ENCODE results near the gene UBAP2.
"Not testable (repeated sequence)": the region's sequence is repeated elsewhere in the genome, so short reads cannot be mapped to it uniquely, and the experiment has no call there.

UBAP2 gene

GRCh38 chr9:33962468-33962867, 86.2 kb downstream of the UBAP2 start:
- DNase-seq, result not testable (repeated sequence)

GRCh38 chr9:33959725-33960124, 89.0 kb downstream of the UBAP2 start:
- no peak for DNase-seq

GRCh38 chr9:33956544-33956943, 92.1 kb downstream of the UBAP2 start:
- DNase-seq, result no peak

- no peak for DNase-seq
Observed at GRCh38 chr9:33952066-33952465, 96.6 kb downstream of the UBAP2 start.

GRCh38 chr9:33950371-33950770, 98.3 kb downstream of the UBAP2 start:
- DNase-seq, result no peak

GRCh38 chr9:33946779-33947535, 101.7 kb downstream of the UBAP2 start:
- no peak for DNase-seq

GRCh38 chr9:33943389-33943788, 105.3 kb downstream of the UBAP2 start:
- no peak for DNase-seq

- DNase-seq, result no peak
Observed at GRCh38 chr9:33942471-33943083, 106.1 kb downstream of the UBAP2 start.

GRCh38 chr9:33939924-33940874, 108.5 kb downstream of the UBAP2 start:
- no peak for DNase-seq

GRCh38 chr9:33934188-33934878, 114.4 kb downstream of the UBAP2 start:
- DNase-seq, result no peak

GRCh38 chr9:33932078-33932807, 116.4 kb downstream of the UBAP2 start:
- DNase-seq, result no peak

- no peak for DNase-seq
Observed at GRCh38 chr9:33931326-33931725, 117.4 kb downstream of the UBAP2 start.

GRCh38 chr9:33927694-33928093, 121.0 kb downstream of the UBAP2 start:
- DNase-seq, result no peak

GRCh38 chr9:33926746-33927485, 121.8 kb downstream of the UBAP2 start:
- no peak for DNase-seq

- no peak for DNase-seq
Observed at GRCh38 chr9:33924978-33925797, 123.5 kb downstream of the UBAP2 start.

- no peak for DNase-seq
Observed at GRCh38 chr9:33923998-33924701, 124.5 kb downstream of the UBAP2 start.

GRCh38 chr9:33923079-33923478, 125.6 kb downstream of the UBAP2 start:
- DNase-seq, result no peak

GRCh38 chr9:33921967-33922895, 126.5 kb downstream of the UBAP2 start:
- DNase-seq, result no peak

Data from DMS 273 treated with DMSO at 0.1 percent for 48 hours (cell line).